HepG2 (cell line): ENCODE measurements around the gene TYMP.

Experiments used
- MYNN ChIP-seq: sonication (generic); formaldehyde crosslinking; IDR thresholded peaks from 2 replicates; pipeline ENCODE4 v1.4.0; 2020; ENCODE audit warnings: mild to moderate bottlenecking, low read depth, missing genetic modification reagents
- TCF7L2 ChIP-seq: IDR thresholded peaks from 2 replicates; pipeline ENCODE4 v1.6.1; 2011; ENCODE audit warnings: mild to moderate bottlenecking, low read depth, low read length, moderate library complexity
- ZC3H4 ChIP-seq: sonication (generic); formaldehyde crosslinking; IDR thresholded peaks from 2 replicates; pipeline ENCODE4 v1.4.0; 2020; ENCODE audit warnings: missing genetic modification reagents, borderline replicate concordance
- ZFX ChIP-seq: sonication (generic); formaldehyde crosslinking; IDR thresholded peaks from 2 replicates; pipeline ENCODE4 v1.4.0; 2020; ENCODE audit warnings: mild to moderate bottlenecking, low read depth, missing genetic modification reagents, moderate library complexity
- ZNF350 ChIP-seq: sonication (generic); formaldehyde crosslinking; IDR thresholded peaks from 2 replicates; pipeline ENCODE4 v1.4.0; 2020; ENCODE audit warnings: mild to moderate bottlenecking, low read depth, missing genetic modification reagents, borderline replicate concordance
- ZNF652 ChIP-seq: IDR thresholded peaks from 2 replicates; pipeline ENCODE4 v1.6.1; 2016; ENCODE audit warnings: low read depth, borderline replicate concordance
- TF ChIP-seq, protein P1 (sequence below): sonication (generic); formaldehyde crosslinking; IDR thresholded peaks from 2 replicates; pipeline ENCODE4 v1.4.0; 2020; ENCODE audit warnings: mild to moderate bottlenecking, missing genetic modification reagents
- TF ChIP-seq, protein P2 (sequence below): sonication (generic); formaldehyde crosslinking; IDR thresholded peaks from 2 replicates; pipeline ENCODE4 v1.8.1; 2023; ENCODE audit warnings: mild to moderate bottlenecking, missing genetic modification reagents, borderline replicate concordance

GRCh38 chr22:50551160-50551752 lies 21.4 kb upstream of the TYMP start:
- no peak for TF ChIP-seq ZNF350
- TF ChIP-seq ZC3H4 (CRISPR knock-in tag): no peak
- TF ChIP-seq, protein P1, sequence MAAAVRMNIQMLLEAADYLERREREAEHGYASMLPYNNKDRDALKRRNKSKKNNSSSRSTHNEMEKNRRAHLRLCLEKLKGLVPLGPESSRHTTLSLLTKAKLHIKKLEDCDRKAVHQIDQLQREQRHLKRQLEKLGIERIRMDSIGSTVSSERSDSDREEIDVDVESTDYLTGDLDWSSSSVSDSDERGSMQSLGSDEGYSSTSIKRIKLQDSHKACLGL: no peak
- TF ChIP-seq, protein P2, sequence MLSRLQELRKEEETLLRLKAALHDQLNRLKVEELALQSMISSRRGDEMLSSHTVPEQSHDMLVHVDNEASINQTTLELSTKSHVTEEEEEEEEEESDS (CRISPR knock-in tag): no peak
- TF ChIP-seq TCF7L2: no peak
- TF ChIP-seq ZFX (CRISPR knock-in tag): no peak
- no peak for TF ChIP-seq ZNF652 (CRISPR knock-in tag)
- no peak for TF ChIP-seq MYNN
